Upper lobe of left lung (tissue), 4 donors: ENCODE measurements around the gene BNC2.

Experiments used
- POLR2A ChIP-seq, 4 donors: fragments of 450-650 bp; IDR thresholded peaks; one replicate each; pipeline ENCODE4 v1.5.1; 2016 to 2017; ENCODE audit warnings: antibody characterized with exemption in 4 of 4, mild to moderate bottlenecking in 2 of 4
- POLR2AphosphoS5 ChIP-seq, 2 donors: sonication (generic); formaldehyde crosslinking; IDR thresholded peaks; one replicate each; pipeline ENCODE4 v1.5.1; 2017; ENCODE audit warnings: antibody characterized with exemption in 2 of 2
- TF ChIP-seq, protein P1 (sequence below), 6 experiments: fragments of 450-650 bp in 4 of 6; fragments of 200-600 bp in 2 of 6; sonication (generic) in 2 of 6; IDR thresholded peaks; one replicate each; pipeline ENCODE4 v1.5.1; 2016 to 2019; ENCODE audit warnings: antibody characterized with exemption in 6 of 6

DNA sequence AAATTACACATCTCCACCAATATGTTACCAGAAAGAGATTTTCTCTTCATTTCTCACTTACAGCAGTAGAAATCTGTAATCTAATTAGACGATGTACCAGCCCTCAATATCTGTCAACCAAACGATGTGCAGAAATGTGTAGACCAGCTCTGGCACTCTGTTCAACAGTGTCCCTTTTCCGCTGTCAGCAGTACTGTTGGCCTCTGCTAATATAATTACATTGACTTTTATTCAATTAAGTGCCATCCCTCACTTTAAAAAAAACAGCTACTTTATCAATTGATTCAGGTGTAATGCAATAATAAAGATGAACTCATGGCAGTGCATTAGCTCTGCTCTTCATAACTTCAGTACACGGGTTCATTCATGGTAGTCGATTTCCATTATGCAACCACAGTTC lies 448.4 kb downstream of the BNC2 start:
- TF ChIP-seq, protein P1, sequence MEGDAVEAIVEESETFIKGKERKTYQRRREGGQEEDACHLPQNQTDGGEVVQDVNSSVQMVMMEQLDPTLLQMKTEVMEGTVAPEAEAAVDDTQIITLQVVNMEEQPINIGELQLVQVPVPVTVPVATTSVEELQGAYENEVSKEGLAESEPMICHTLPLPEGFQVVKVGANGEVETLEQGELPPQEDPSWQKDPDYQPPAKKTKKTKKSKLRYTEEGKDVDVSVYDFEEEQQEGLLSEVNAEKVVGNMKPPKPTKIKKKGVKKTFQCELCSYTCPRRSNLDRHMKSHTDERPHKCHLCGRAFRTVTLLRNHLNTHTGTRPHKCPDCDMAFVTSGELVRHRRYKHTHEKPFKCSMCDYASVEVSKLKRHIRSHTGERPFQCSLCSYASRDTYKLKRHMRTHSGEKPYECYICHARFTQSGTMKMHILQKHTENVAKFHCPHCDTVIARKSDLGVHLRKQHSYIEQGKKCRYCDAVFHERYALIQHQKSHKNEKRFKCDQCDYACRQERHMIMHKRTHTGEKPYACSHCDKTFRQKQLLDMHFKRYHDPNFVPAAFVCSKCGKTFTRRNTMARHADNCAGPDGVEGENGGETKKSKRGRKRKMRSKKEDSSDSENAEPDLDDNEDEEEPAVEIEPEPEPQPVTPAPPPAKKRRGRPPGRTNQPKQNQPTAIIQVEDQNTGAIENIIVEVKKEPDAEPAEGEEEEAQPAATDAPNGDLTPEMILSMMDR (IDR thresholded peaks at IDR 0.05): no peak
- TF ChIP-seq POLR2AphosphoS5 (IDR thresholded peaks at IDR 0.05) (no peak), POLR2A (IDR thresholded peaks at IDR 0.05) (no peak)
